ENCODE results near the gene FAM229A.
"Not testable (repeated sequence)": the region's sequence is repeated elsewhere in the genome, so short reads cannot be mapped to it uniquely, and the experiment has no call there.

The FAM229A gene

GRCh38 chr1:32377541-32378220, 15.4 kb upstream of the FAM229A start:
- DNase-seq (ENCODE audit: low spot score) (no peak), FAIRE-seq (no peak)

GRCh38 chr1:32376199-32376598, 13.9 kb upstream of the FAM229A start:
- DNase-seq (ENCODE audit: low spot score) (no peak), FAIRE-seq (no peak)

- DNase-seq (ENCODE audit: low spot score) (no peak), FAIRE-seq (no peak)
Measured at GRCh38 chr1:32373996-32374592, 11.8 kb upstream of the FAM229A start.

GRCh38 chr1:32372149-32372756, 10.0 kb upstream of the FAM229A start:
- no peak for DNase-seq (ENCODE audit: low spot score)
- FAIRE-seq = no peak

GRCh38 chr1:32367912-32368635, 5.8 kb upstream of the FAM229A start:
- DNase-seq (ENCODE audit: low spot score) (no peak), FAIRE-seq (no peak)

- DNase-seq (ENCODE audit: low spot score) (no peak), FAIRE-seq (no peak)
Measured at GRCh38 chr1:32365445-32365844, 3.2 kb upstream of the FAM229A start.

DNA sequence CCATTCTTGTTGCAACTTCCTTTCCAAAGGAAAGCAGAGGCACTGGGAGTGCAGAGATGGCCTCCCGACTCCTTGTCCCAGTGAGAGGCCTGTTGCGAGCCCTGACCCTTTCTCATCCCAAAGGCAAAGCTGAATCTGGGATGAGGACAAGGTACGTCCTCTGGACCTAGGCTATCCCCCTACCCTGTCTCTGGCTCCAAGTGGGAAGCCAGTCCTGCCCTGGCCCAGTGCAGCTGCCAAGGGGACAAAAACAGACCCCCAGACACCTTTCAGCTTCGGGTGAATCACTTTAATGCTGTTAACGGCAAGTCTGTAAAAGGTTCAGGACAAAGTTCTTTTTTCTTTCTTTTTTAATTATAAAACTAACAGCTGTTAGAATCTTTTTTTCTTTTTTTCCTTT, 2.6 kb upstream of the FAM229A start:
- no peak for DNase-seq (ENCODE audit: low spot score)
- FAIRE-seq = no peak

GRCh38 chr1:32363713-32364112, 1.4 kb upstream of the FAM229A start:
- FAIRE-seq = no peak
- no peak for DNase-seq (ENCODE audit: low spot score)

GRCh38 chr1:32361674-32362473, 411 bp downstream of the FAM229A start:
- FAIRE-seq = no peak

GRCh38 chr1:32361308-32361673, 994 bp downstream of the FAM229A start:
- FAIRE-seq = no peak
- no peak for DNase-seq (ENCODE audit: low spot score)

More at GRCh38 chr1:32361674-32362473, 411 bp downstream of the FAM229A start:
- no peak for DNase-seq (ENCODE audit: low spot score)

DNA sequence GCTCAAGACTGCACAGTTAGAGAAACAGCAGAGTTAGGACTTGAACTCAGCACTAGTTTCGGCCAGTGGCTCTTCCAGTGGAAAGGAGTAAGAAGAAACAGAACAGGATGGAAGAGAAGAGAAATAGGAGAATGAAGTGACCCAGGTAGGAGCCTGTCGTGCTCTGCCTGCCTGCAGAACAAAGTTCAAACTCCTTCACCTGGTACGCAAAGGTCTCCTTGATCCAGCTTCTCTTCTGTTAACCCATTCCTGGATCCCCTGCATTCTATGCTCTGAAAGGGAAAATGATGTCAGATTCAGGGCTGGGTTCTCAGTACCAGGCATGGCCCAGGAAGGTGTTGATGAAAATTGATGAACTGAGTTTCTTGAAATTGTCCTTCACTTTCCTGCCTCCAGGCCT, 3.9 kb downstream of the FAM229A start:
- FAIRE-seq = no peak

GRCh38 chr1:32357614-32358013, 4.7 kb downstream of the FAM229A start:
- no peak for DNase-seq (ENCODE audit: low spot score)
- no peak for FAIRE-seq

More for the DNA sequence above, 3.9 kb downstream of the FAM229A start:
- DNase-seq (ENCODE audit: low spot score) = no peak

DNA sequence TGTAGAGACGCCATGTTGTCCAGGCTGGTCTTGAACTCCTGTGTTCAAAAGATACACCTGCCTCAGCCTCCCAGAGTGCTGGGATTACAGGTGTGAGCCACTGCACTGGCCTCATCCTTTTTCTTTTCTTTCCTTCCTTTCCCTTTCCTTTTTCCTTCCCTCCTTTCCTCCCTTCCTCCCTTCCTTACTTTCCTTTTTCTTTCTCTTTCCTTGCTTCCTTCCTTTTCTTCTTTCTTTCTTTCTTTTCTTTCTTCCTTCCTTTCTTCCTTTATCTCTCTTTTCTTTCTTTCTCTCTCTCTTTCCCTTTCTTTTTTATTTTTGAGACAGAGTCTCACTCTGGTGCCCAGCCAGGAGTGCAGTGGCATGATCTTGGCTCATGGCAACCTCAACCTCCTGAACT, 5.8 kb downstream of the FAM229A start:
- DNase-seq (ENCODE audit: low spot score) = no peak
- no peak for FAIRE-seq

- DNase-seq (ENCODE audit: low spot score); FAIRE-seq: not testable (repeated sequence)
Measured at GRCh38 chr1:32355778-32356177, 6.5 kb downstream of the FAM229A start.

DNA sequence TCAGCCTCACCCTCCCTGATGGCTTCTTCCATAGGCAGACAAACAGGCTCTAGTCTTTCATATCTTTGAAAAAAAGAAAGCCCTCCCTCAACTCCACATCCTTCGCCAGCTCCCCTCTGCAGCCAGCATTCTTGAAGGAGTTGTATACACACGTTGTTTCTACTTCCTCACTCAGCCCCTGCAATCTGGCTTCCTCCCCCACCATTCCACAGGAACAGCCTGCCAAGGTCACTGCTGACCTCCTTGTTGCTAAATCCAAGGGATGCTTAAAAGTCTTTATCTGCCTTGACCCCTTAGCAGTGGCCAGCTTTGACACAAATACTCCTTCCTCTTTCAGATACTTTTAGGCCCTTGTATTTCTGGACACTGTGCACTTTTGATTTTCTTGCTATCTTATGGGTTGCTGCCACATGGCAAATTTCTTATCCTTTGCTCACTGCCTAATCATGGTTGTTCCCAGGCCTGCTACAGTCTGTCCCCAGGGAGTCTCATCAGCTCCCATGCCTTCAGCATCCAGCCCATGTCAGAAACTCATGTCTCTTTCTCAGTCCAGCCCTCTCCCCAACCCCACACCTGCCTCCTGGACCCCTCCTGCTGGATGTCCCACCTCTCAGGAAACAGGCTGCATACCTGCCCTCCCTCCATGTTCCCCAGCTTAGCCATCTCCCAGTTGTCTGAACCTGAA, 8.3 kb downstream of the FAM229A start:
- DNase-seq (ENCODE audit: low spot score) (no peak), FAIRE-seq (no peak)

GRCh38 chr1:32353431-32353830, 8.9 kb downstream of the FAM229A start:
- DNase-seq (ENCODE audit: low spot score) (no peak), FAIRE-seq (no peak)

- no peak for FAIRE-seq
- no peak for DNase-seq (ENCODE audit: low spot score)
Measured at GRCh38 chr1:32352831-32353383, 9.4 kb downstream of the FAM229A start.

GRCh38 chr1:32352239-32352745, 10.0 kb downstream of the FAM229A start:
- FAIRE-seq (no peak), DNase-seq (ENCODE audit: low spot score) (no peak)

DNA sequence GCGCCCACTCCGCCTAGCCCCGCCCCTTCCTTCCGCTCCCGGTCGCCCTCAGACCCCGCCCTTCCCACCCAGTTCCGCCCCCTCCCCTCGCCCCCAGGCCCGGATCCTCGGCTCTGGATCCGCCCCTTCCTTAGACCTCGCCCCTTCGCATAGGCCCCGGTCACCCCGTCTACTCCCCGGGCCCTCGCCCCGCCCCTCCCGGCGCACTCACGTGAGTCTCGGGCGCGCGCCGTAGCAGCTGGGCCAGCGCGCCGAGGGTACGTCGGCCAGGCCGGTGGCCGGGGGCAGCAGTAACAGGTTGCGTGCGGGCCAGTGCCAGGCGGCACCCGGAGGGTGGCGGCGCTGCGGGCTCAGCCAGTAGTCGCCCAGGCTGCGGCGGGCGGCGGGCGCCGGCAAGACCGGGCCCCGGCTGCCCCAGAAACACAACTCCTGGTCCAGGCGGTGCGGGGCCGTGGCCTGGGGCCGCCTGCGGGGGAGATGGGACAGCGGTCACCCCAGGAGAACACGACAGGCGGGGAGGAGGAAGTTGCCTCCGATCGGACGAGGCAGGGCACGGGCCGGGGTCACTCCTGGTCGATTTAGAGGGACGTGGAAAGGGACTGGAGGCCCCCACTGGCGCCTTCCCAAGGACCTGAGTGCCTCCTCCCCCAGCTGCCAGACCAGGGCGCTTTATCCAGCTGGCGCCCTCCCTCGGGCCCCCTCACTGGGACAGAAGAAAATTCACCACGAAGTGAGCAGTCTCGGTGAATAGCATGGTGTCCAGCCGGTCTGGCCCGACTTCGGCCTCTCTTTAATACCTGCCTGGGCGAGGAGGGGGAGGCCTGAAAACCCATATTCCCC, 10.7 kb downstream of the FAM229A start:
- DNase-seq (ENCODE audit: low spot score) = peak; percentile 99
- FAIRE-seq = peak; percentile 75
